Measurements from ENCODE around the gene CD109.
"Not testable (repeated sequence)": the region's sequence is repeated elsewhere in the genome, so short reads cannot be mapped to it uniquely, and the experiment has no call there.

The CD109 gene

DNA sequence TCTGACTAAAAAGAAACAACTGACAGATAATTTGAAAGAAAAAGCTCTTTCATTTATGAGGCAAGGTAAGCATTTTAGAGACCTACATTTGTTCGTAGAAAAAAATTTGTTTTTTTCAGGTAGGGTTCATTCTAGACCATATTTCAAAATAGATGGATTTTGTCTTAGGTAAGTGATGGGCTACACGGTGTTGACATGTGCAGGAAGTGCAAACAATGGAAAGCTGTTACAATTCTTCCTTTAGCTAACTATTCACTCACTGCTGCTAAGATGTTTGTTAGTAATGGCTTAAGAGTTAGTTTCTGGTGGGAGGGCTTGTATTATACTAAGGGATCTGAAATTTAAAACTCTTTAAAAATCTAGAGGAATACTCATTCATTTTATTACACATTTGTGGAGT lies 96.7 kb downstream of the CD109 start:
- no peak for DNase-seq

DNA sequence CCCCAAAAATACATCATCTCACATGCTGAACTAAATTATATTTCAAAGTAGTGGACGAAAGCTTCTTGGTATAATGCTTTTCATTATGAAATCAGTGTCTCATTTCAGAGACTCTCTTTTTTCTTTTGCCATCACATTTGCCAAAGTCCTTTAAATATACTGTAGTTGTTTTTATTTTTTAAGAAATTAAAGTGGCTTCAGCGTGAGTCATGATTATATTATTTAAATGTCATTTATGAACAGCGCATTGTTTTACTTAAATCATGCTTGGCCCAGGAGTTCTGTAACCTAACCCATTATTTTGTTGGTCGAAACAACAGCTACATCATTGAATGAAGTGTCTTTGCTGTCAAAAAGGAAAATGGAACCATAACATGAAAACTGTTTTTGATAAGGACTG lies 100.9 kb downstream of the CD109 start:
- DNase-seq: no peak

DNA sequence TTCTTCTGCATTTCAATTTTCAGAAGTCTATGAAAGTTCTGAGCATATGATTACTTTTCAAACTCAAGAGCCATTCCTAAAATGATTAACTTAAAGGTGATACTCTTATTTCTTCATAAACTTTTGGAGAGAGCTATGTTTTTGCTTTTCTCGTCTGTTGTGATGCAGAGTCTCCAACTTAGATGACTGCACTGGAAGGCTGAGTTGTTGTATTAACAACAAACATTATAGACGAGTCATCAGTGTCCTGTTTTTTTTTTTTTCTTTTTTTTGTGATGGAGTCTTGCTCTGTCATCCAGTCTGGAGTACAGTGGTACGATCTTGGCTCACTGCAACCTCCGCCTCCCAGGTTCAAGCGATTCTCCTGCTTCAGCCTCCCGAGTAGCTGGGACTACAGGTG lies 101.9 kb downstream of the CD109 start:
- no peak for DNase-seq

DNA sequence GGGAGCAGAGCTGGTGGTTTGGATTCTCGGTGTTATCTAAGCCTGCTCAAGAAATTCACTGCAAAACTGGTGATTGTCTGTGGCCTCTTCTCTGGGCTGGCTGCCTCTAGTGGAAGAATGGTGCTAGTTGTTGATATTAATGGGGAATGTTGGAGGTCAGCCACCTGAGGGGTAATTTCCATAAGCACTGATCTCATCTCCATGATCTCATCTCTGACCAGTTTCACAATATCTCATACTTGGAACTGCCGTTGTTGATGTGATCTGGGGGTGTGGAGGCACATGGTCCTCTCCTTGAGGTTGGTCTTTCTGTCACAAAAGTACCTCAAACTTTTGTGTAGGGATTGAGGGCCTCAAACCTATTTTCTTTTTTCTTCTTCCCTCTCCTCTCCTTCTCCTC lies 102.6 kb downstream of the CD109 start:
- peak; percentile 65 for DNase-seq

DNA sequence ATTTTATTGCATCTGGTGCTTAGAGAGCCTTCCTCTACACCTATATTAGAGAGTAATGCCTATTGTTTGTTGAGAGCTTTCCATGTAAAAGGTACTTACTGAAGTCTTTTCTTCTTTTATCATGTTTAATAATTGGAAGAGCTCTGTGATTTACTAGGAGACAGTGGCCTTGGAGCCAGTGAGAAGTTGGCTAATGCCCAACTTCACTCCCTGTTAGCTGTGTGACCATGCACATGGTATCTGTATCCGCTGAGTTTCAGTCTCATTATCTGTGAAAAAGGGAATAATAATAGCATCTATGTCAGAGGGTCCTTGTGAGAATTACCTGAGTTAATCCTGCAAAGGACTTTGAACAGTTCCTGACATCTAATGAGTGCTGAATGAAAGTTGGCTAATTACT lies 105.0 kb downstream of the CD109 start:
- DNase-seq: no peak

DNA sequence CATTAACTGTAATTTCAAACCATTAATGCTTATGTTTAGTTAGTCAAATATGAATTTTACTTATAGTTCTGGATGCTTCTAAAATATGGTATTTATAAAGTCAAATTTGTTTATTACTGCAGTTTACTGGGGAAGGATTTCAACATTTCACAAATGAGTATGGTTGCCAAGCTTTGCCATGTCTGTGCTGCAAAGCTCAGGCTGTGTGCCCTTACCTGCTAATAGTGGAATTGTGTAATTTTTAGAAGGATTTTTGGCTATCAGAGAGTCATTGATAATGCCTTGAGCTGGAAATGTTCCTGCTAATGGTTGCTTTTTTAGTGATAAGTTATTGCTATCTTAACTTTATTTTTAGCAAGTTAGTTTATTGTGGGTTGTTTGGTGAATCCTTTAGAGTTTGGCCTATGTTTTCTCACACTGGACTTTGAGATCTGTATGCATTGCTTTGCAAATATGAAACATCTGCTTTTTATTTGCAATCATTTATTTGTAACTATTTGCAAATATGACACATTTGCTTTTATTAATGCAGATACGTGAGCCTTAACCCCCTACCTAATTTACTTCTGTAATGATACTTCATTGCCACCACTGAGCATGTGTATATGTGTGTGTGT lies 105.8 kb downstream of the CD109 start:
- DNase-seq: no peak

DNA sequence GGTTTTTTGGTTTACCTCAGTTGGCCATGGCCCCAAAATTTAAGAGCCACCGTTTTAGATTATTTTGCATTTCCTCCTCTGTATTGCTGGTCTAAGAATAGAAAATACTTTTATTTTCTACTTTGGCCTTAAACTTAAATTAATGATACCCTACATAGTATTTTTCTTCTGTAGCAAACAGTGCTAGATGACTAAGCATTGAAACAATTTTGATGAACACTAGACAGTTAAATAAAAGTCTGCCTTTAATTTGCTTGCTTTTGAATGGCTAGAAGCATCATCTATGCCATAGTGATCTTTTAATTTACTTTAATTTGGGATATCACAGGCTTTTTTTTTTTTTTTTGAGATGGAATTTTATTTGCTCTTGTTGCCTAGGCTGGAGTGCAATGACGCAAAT lies 106.4 kb downstream of the CD109 start:
- no peak for DNase-seq

DNA sequence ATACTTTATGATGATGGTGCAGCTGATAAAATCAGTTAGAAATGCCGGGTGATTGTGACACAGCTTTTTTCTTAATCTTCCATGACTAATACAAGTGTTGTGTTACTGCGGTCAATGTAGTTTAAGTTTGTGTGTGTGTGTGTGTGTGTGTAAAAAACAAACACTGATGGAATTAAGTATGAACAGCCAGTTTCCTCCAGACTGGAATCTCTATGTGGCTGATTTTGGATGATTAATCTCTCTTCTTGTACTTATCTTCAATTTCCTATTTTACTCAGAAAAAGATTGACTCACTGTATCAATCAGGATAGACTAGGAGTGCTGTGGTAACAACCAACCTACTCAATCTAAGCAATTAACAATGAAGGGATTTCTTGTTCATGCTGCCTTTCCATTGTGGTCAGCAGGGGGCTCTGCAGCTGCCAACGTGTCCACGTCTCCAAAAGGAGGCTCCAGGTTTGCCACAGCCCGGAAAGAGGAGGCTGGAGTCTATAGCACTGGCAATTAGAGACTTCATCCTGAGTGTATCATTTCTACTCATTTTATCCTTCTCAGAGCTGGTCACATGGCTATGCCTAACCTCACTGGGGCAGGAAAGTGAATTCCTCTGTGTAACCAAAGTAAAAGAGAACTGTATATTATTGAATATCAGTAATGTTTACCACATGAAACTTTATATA lies 107.7 kb downstream of the CD109 start:
- DNase-seq: peak; percentile 3

DNA sequence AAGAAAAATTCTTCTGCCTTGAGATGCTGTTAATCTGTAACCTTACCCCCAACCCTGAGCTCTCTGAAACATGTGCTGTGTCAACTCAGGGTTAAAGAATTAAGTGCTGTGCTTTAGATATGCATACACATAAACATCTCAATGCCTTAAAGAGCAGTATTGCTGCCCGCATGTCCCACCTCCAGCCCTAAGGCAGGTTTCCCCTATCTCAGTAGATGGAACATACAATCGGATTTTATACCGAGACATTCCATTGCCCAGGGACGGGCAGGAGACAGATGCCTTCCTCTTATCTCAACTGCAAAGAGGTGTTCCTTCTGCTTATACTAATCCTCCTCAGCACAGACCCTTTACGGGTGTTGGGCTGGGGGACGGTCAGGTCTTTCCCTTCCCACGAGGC lies 109.2 kb downstream of the CD109 start:
- DNase-seq: not testable (repeated sequence)

DNA sequence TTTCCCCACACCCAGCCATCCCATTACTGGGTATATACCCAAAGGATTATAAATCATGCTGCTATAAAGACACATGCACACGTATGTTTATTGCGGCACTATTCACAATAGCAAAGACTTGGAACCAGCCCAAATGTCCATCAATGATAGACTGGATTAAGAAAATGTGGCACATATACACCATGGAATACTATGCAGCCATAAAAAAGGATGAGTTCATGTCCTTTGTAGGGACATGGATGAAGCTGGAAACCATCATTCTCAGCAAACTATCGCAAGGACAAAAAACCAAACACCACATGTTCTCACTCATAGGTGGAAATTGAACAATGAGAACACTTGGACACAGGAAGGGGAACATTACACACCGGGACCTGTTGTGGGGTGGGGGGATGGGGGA lies 110.0 kb downstream of the CD109 start:
- DNase-seq: not testable (repeated sequence)

DNA sequence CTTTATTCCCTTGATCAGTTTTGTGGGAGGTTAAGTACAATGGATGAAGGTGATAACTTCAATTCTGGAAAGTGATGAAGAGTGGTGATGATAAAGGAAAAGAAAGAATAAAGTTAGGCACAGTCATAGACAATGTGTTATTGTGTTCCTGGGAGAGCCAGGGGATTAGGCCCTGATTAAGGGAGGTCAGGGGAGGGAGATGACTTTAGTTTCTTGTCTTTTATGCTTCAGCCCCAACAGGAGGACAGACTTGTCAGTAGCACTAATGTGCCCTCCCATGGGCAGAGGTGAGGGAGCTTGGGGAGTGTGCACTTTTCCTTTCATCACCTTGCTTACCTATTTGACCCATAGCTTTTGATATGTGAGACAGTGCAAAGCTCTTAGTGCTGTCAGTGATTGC lies 115.7 kb downstream of the CD109 start:
- no peak for DNase-seq

DNA sequence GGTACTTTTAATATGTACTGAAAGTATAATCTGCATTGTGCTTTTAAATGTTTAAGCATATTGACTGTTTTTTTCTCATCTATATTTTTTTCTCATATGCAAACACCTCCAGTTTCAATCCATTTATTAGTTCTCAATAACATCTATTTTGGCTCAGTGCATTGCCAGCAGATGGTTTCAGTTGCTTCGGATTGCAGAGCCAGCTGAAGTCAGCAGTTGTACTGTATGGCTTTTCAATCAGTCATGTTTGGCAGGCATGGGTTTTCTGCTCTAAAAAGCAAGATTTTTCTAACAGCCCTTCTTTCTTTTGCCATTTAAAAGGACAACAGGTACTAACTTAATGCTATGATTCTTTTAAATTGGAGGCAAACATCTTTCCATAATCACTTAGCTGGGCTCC lies 121.2 kb downstream of the CD109 start:
- no peak for DNase-seq

DNA sequence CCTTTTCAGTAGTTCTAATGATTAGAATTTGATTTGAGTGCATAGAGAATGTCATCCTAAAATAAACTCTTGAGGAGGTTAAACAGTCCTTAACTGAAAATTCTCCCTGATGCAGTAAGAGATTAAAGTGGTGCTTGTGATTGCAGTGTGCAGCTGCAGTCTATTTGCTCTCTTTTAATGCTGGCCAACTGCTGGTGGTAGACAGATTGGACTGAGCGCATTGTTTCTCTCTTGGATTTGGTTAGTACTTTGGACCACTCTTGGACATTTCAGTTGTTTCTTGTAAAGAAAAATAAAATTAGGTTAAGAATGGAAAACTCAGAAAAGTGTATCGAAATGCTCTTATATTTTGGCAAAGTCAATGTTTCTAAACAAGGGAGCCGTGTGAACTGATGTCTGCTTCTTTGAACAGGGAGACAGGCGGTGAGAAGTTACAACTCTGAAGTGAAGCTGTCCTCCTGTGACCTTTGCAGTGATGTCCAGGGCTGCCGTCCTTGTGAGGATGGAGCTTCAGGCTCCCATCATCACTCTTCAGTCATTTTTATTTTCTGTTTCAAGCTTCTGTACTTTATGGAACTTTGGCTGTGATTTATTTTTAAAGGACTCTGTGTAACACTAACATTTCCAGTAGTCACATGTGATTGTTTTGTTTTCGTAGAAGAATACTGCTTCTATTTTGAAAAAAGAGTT lies 127.2 kb downstream of the CD109 start:
- no peak for DNase-seq

DNA sequence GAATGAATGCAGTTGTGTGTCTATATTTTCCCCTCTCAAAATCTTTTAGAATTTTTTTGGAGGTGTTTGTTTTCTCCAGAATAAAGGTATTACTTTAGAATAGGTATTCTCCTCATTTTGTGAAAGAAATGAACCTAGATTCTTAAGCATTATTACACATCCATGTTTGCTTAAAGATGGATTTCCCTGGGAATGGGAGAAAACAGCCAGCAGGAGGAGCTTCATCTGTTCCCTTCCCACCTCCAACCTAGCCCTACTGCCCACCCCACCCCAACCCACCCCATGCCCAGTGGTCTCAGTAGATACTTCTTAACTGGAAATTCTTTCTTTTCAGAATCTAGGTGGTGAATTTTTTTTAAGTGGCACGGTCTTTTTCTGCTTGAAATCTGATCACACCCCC lies 127.8 kb downstream of the CD109 start:
- no peak for DNase-seq

DNA sequence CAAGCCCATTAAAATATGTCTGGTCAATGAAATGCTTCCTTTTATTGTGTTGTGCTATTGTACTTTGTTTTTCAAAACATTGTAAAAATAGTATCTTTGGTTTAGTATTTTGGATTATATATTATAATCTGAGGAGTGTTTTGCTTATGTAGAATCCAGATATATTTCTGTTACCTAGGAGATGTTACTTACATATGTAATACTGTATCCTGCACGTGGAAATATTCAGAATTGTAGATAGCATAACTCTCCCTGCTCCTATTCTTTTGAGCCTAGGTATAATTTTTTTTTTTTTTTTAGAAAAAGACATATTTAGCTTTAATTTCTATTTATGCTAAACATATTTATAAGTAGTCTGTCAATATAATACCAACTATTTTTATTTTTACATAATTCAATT lies 130.6 kb downstream of the CD109 start:
- DNase-seq: no peak

DNA sequence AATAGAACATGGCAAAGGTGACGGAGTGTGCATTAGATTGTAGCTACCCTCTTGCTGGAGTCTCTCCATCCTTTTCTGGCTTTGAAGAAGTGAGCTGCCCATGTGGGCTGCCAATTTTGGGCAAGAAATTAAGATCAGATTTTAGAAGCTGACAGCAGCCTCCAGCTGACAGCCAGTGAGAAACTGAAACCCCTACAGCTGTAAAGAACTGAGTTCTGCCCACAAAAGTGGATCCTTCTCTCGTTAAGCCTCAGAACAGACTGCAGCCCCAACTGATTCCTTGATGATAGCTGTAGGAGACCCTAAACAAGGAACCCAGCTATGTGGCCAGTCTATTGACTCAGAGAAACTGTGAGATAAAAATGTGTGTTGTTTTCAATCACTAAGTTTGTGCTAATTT lies 134.1 kb downstream of the CD109 start:
- no peak for DNase-seq

DNA sequence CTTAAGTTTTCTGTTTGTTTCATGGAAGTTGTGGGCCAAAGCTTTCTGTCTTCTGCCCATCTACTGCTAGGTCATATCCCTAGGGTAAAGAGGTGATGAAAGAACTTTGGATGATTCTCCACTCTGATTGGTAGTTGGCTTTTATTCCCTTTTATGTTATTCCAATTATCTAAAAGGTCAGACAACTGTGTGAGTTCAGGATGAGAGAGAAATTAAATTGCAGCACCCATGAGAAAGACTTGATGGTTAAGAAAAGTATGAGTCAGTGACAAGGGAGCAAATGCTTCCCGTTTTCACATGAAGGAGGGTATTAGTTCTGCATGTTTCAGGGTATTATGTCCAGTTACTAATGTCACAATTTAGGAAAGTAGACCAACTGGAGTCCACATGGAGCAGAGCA lies 136.3 kb downstream of the CD109 start:
- DNase-seq: no peak

DNA sequence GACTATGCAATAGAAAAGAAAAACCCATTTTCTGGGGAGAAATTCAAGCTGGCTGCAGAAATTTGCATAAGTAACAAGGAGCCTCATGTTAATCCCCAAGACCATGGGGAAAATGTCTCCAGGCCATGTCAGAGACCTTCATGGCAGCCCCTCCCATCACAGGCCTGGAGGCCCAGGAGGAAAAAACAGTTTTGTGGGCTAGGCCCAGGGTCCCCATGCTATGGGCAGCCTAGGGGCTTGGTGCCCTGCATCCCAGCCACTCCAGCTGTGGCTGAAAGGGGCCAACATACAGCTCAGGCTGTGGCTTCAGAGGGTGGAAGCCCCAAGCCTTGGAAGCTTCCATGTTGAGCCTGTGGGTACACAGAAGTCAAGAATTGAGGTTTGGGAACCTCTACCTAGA lies 148.7 kb downstream of the CD109 start:
- DNase-seq: not testable (repeated sequence)

DNA sequence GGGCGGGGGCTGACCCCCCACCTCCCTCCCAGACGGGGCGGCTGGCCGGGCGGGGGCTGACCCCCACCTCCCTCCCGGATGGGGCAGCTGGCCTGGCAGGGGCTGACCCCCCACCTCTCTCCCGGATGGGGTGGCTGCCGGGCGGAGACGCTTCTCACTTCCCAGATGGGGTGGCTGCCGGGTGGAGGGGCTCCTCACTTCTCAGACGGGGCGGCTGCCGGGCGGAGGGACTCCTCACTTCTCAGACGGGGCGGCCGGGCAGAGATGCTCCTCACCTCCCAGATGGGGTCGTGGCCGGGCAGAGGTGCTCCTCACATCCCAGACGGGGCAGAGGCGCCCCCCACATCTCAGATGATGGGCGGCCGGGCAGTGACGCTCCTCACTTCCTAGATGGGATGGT lies 155.0 kb downstream of the CD109 start:
- DNase-seq: not testable (repeated sequence)

DNA sequence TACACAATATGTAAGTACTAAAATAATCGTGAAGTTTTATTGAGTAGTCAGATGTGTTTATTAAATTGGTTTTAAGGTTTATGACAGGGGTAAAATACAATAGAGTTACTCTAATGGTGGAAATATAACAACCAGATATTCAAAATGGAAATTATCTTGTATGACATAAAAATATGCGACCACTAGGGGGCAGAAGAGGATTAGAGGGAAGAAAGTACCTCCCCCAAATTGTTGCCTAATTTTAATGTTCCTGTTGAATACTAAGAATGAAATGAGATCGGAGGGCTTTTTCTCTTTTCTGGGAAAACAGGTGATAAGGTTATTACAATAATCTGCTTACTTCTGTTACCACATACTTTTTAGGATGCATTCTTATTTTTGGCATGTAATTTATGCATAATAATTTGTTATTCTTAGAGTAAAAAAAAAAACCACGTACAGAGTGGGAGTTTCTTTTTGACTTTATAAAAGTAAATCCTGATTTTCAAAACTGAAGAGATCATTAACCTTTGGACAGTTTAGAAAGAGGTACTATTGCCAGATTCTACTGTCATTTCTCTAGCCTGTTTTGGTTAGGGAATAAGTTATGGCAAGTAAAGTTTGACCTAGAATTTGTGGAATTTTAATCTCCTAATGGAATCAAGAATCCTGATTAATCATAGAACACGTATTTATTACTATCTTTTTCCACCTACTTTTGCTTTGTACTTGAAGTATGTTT lies 159.2 kb downstream of the CD109 start:
- DNase-seq: peak; percentile 81

DNA sequence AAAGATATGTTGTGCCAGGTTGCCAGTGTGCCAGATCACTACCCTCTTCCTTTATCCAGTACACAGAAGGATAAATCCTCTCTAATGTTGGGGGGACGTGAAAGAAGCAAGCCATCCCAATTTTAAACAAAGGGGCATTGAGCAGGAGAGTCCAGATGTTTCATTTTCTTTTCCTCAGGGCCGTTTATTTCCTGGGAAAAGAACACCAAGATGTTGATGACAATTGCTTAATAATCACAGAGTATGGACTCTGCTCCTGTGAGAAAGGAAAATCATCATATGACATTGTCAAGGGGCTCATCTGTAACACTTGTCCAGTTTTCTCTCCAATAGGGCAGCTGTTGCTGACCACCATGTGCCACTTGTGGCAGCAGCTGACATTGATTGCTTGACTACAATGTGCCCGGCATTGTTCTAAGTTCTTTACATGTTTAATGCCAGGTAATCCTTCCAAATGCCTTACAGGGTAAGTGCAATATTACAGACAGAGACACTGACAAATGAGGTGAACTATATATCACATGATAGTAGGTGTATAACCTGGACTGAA lies 161.4 kb downstream of the CD109 start:
- no peak for DNase-seq

DNA sequence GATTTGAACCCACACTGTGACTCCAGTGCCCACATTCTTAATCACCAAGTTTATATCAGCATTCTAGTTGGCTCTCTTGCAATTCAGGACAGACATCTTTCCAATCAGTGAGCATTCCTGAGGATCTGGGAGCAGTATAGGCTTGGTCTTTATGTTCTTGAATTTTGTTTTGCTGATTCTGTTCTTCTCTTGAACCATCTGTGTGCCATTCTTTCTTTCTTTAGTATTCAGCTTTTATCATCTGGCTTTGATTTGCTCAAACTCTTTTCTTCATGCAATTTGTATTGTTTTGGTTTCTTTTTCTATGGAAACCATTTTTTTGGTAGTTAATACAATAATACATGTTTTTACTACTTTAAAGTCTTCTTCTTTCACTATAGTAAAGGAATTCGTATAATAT lies 162.4 kb downstream of the CD109 start:
- DNase-seq: no peak

DNA sequence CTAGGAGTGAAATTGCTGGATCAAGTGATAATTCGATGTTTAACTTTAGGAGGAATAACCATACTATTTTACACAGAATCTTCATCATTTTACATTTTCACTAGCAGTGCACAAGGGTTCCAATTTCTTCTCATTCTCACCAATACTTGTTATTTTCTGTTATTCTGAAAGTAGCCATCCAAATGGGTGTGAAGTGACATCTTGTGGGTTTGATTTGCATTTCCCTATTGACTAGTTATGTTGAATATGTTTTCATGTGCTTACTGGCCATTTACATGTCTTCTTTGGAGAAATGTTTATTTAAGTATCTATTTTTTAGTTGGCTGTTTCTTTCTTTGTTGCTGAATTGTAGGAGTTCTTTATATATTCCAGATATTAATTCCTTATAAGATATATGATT lies 164.3 kb downstream of the CD109 start:
- DNase-seq: no peak

DNA sequence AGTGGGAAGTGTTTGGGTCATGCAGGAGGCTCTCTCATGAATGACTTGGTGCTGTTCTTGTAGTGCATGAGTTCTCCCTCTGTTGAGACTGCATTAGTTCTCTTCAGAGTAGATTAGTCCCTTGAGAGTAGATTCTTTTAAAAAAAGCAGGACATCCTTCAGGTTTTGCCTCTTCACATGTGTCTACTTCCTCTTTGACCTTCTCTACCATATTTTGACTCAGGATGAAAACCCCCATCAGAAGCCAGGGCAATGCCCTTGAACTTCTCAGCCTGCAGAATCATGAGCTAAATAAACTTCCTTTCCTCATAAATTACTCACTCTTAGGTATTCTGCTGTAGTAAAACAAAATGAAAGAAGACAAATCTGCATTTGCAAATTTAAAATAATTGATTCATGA lies 170.3 kb downstream of the CD109 start:
- no peak for DNase-seq
